Measurements from ENCODE around the gene VWA8.

DNA sequence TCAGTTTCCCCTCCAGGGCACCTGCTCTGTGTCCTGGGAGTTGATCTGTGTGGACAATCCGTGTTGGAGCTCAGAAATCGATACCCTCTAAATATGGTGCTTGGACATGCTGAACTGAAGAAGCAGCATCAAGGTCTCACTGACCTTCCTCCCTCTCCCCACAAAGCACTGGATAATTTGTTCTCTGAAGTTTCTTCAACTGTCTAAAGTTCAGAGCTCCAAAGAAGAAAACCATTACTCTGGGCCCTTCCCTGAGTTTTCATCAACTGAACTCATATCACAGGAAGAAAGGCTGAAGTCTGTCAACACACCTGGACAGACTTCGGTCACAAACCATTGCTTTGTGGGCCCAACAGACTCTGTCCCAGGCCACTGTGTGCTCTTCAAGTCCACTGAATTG lies 371.5 kb downstream of the VWA8 start:
- TF ChIP-seq, protein P1, sequence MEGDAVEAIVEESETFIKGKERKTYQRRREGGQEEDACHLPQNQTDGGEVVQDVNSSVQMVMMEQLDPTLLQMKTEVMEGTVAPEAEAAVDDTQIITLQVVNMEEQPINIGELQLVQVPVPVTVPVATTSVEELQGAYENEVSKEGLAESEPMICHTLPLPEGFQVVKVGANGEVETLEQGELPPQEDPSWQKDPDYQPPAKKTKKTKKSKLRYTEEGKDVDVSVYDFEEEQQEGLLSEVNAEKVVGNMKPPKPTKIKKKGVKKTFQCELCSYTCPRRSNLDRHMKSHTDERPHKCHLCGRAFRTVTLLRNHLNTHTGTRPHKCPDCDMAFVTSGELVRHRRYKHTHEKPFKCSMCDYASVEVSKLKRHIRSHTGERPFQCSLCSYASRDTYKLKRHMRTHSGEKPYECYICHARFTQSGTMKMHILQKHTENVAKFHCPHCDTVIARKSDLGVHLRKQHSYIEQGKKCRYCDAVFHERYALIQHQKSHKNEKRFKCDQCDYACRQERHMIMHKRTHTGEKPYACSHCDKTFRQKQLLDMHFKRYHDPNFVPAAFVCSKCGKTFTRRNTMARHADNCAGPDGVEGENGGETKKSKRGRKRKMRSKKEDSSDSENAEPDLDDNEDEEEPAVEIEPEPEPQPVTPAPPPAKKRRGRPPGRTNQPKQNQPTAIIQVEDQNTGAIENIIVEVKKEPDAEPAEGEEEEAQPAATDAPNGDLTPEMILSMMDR (IDR thresholded peaks at IDR 0.05) = no peak
- TF ChIP-seq POLR2A (IDR thresholded peaks at IDR 0.05) = no peak
- TF ChIP-seq POLR2AphosphoS5 (IDR thresholded peaks at IDR 0.05) = no peak

Data from breast epithelium (tissue), 3 donors.